Measurements from ENCODE around the gene UBTF.
"Not testable (repeated sequence)": the region's sequence is repeated elsewhere in the genome, so short reads cannot be mapped to it uniquely, and the experiment has no call there.

Gene UBTF

DNA sequence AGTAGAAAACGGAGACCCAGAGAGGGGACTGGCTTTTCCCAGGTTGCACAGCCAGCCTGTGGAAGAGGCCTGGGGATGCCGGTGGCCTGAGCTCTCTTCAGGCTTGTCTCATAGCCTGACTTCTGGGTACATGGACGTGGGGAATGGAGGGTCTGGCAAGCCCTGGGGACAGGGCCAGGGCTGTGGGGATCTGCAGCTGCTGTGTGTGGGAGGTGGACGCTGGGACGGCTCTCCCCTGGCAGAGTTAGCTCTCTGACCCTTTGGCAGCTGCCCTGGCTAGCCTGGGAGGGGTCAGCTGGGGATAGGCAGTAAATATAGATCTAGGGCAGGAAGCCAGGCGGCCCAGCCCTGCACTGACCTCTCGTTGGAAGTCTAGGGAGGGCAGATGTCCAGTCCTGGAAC lies 28.0 kb upstream of the UBTF start:
- DNase-seq, result no peak

DNA sequence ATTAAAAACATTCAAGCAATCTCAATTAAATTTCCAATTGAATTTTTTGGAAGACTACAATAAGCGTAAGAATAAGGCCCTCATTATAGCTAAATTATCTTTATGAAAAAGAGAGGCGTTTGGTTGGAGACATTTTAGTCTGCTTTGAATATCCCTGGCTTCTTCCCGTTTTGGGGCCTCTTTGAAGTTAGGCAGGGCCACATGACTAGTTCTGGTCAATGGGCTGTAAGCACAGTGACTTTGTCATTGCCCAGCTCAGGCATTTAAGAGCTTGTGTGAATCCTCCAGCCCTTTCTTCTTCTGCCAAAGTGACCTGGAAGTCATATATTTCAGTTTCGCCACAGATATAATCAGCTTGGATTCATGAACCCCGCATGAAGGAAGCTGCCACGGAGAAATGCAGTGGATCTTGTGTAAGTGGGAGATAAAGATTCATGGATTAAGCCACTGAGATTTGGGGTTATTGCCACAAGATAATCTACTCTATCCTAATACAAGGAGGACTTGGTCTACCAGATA lies 21.7 kb upstream of the UBTF start:
- no peak for DNase-seq

DNA sequence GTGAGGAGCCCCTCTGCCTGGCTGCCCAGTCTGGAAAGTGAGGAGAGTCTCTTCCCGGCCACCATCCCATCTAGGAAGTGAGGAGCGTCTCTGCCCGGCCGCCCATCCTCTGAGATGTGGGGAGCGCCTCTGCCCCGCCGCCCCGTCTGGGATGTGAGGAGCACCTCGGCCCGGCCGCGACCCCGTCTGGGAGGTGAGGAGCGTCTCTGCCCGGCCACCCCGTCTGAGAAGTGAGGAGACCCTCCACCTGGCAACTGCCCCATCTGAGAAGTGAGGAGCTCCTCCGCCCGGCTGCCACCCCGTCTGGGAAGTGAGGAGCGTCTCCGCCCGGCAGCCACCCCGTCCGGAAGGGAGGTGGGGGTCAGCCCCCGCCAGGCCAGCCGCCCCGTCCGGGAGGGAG lies 18.4 kb upstream of the UBTF start:
- not testable (repeated sequence) for DNase-seq

DNA sequence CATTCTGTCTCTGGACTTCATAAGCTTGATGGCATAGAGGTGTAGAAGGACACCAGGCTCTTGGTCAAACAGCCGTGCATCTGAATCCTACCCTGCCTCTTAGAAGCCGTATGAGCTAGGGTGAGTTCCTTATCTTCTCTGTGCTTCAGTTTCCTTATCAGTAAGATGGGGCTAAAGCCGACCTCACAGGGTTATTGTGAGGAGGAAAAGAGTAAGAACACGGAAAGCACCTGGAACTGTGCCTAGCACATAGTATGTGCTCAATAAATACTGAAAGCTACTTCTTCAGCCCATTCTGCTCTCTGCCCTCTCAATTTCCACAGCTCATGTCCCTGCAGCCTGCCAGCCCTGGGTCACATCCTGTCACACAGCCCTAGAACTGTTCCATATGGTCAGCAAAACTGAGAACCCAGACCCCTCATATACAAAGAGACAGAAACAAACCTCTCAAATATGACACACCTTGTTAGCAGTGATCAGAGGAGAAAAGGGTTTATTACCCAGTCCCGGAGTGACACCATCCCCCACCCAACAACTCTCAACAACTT lies 17.0 kb upstream of the UBTF start:
- DNase-seq, result no peak

DNA sequence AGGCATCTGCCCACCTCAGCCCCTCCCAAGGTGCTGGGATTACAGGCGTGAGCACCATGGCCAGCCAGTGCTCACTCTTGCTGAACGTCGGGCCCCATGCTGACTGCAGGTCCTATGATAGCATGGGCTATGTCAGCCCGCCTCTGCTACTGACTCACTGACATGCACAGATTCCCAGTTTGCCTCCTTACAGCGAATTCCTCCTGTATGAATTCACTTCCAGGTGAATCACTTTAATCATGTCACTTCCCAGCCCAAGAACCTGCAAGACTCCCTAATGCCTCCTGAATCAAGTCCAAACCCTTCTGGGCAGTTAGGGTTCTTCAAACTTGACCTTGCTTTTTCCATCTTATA lies 16.1 kb upstream of the UBTF start:
- no peak for DNase-seq

DNA sequence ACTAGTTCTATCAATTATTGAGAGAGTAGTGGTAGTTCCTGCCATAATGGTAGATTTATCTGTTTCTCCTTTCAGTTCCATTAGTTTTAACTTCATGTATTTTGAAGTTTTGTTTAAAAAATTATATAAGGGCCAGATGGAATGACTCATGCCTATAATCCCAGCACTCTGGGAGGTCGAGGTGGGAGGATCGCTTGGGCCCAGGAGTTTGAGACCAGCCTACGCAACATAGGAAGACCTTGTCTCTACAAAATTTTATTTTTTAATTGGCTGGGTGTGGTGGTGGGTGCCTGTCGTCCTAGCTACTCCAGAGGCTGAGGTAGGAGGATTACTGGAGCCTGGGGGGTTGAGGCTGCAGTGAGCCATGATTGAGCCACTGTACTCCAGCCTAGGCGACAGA lies 14.1 kb upstream of the UBTF start:
- DNase-seq, result no peak

DNA sequence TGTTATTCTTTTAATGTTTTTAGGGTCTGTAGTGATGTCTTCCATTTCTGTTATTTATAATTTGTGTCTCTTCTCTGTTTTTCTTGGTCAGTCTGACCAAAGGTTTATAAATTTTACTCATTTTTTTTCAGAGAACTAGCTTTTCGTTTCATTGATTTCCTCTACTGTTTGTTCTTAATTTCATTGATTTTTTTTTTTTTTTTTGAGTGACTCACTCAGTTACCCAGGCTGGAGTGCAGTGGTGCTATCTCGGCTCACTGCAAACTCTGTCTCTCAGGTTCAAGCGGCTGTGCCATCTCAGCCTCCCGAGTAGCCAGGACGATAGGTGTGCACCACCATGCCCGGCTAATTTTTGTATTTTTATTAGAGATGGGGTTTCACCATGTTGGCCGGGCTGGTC lies 12.6 kb upstream of the UBTF start:
- no peak for DNase-seq

DNA sequence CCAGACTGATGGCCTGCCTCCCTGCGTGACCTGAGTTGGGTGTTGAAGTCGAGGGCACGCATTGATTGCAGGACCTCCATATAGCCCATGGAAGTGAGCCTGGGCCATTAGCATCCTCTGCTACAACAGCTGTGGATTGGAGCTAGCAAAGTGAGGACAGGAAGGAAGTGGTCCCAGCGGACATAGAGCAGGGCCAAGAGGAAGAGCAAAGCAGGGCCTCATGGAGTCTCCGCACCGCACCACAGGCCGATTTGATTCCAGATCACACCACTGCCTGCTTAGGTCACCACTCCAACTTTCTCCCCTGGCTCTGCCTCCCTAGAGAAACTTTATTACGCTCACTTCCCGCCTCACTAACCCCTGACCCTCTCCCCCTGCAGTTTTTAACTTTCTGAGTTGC lies 10.7 kb upstream of the UBTF start:
- no peak for DNase-seq

DNA sequence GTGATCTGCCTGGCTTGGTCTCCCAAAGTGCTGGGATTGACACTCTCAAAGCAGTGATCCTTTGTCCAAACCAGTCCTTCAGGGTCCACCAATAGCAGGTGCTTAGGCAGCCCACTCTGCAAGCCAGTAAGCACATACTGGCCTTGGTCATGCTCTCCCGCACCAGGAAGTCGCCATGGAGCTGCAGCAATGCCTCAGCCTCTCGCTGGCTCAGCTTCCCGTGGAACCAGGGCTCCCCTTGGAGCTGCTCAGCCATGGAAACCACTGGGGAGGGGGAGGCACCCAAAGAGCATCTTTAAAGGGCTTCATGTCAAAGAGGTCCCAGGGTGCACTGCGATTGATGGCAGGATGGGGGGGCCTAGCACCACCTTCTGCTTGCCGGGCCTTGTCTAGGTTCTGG lies 9.6 kb upstream of the UBTF start:
- DNase-seq, result no peak

DNA sequence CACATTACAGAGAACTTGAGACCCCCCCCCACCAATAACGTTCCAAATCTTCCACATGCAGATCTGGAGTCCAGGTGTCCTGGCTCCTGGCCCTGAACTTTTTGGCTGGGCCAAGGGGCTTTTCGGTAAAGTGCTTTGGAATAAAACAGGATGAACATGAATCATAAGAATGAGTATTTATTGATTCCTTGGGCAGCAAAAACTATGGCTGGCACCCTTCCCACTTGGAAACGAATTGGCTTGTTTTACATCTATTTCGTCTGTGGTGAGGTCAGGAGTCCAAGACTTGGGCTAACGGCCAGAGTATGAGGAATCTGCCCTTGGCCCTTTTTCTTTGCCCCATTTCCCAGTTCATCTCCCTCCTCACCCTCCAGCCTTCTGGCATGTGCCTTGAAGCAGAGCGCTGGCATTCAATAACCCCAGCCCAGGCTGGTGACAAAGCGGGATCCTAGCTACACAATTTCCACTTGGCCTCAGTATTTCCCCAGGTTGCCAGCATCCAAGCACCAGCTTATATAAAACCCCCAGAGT lies 4.1 kb upstream of the UBTF start:
- DNase-seq, result no peak

DNA sequence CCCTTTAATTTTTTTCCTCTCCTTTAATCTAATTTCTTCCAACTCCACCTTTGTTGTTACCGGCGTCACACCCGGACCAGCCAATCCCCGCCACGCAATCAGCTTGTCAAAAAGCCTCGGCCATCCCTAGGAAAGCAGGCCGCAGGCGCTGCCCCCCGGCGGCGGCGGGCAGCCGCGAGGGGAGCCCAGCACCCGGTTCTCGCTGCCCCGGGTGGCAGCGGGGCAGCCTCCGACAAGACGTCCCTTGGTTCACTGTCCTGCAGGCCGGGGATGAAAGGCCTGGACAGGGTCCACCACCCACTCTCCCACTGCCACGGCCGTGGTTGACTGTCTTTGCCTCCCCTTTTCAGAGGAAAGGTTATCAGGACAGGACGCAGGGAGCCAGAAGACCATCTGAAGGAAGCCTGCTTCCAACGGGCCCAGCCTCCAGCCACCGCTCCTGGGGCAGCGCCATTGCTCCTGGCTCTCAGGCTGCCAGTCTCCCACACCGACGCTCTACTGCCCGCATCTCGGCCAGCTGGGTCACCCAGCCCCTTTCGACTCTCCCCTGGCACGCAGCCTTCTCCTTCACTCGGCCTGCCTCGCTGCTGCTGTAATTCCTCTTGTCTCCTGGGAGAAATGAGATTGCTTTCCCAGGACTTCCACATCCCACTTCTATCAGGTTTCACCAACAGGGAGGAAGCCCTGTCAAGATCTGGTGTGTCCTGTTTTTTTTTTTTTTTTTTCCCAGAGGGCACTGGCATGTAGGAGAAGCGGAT lies 2.8 kb upstream of the UBTF start:
- peak; percentile 69 for DNase-seq

DNA sequence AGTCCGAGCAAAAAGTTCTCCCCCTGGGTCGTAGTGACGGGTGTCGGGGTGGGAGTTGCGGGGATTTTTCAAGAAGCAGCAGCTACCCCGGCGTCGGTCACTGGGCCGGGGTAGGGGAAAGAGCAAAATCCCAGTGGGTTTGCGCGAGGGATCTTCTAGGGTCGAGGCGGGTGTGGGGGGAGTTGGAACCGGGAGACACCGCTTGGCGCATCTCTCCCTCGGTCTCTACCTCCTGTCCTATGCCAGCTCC lies 2.3 kb upstream of the UBTF start:
- DNase-seq, result no peak

DNA sequence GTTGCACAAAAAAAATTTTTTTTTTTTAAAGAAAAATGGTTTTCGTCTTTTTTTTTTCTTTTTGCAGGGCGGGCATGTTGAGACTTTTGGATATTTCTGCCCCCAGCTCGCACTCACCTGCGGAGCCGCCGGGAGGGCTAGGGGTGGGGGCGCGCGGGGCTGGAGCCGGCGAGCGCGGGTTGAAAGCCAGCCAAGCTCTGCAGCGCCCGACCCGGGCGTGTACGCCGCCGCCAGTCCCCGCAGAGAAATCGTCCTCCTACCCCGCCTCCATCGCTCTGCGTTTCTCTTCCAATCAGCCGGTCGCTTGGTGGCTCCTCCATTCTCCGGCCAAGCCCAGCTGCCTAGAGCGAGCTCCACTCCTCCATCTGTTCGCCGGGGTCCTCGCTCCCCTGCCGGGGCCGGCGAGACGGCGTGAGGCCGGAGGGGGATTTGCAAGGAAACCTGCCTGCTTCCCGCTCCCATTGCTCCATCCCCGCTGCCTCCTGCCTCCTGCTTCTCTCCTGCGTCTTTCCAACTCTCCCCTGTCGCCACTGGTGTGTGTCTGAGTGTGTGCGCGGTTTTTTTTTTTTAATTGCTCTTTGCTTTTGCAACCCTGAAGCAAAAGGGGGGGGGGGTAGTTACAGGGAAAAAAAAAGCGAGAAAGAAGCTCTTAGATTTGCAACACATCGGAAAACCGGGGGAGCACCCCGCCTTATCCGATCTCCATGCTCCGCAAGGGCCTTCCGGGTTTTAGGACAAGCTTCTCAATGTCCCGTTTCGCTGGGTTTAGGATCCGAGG lies 1.8 kb upstream of the UBTF start:
- DNase-seq, result no peak

DNA sequence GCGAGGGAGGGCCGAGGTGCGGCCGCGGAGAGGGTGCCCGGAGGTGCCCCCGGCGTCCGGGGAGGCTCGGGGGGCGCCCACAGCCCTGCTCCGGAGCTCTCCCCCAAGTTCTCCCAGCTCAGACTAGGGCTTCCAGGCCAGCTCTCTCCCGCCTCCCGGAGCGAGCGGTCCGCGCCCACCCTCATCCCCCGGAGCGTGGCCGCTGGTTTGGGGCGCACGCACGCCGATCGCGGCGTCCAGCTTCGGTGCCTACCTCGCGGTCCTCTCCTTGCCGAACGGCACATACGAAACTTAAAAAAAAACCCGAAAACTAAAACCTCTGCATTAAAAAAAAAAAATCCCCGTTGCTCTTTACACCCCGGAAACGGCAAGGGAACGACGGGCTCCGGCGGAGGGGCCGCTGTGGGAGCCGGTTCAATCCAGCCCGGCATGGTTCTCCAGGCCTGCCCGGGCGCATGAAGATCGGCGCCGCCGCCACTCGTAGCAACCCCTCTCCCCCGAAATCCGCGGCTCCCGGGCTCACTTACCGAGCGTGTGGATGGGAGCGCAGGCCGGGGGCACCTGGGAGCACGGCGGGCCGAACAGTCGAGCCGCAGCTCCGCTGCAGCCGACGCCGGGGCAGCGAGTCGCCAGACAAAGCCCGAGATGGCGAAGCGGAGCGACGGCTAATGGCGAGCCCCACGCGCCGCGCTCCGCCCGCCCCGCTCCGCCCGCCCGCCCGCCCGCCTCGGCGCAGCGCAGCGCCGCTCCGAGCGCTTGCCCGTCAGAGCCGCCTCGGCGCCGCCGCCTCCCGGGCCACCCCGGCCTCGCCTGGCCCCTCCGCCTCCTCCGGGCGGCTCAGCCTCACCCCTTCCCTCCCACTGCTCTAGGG lies 973 bp upstream of the UBTF start:
- DNase-seq, result no peak

DNA sequence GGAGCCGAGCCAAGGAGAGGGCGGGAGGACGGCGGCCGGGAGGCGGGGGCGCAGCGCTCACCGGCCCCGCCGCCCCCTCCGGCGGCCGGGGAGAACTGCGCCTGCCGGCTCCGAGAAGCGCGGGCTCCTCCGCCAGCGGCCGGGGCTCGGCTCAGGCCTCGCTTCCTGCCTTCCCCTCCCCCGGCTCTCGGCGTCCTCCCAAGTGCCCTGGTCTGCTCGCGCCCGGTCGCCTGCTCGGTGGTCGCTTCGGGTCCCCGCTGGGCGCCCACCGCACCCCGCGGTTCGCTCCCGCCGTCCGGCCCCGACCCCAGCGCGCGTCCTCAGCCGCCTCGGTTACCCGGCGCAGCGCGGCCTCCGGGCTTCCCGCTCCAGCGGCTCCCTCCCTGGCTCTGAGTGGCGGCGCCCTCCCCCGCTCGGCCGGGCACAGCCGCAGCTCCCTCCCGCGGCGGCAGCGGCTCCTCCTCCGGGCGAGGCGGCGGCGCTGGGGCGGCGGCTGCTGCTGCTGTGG lies 313 bp downstream of the UBTF start:
- DNase-seq, result peak; percentile 57

DNA sequence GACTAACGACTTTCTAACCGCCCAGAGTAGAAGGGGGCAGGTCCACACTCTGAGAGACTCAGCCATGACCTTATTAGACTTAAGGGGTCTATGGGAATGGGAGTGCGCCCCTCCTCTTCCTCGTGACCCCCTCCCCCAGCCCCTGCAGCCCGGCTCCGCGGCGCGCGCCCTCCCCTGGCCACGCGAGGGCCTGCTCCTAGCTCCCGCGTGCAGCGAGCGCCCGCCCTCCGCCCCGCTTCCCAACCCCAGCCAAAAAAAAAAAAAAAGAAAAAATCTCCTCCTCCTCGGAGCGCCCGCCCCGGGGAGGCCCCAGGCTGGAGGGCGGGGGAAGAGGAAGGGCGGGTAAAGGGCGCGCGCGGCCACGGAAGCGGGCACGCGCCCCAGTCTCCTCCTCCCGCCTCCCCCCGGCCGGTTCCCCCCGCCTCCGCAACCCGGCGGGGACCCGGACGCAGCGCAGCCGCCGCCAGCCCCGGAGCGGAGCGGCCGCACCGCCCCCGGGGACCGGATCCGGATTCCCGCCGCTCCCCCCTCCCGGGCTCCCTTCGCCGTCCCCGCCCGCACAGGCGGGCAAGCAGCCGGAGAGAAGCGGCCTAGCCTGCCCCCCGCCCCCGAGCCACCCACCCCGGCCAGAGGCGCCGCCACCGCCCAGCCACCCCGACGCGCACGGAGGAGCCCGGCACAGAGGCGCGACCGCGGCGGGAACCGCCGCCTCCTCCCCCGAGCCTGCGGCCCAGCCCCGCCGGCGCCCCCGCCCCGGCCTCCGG lies 949 bp downstream of the UBTF start:
- peak; percentile 76 for DNase-seq

DNA sequence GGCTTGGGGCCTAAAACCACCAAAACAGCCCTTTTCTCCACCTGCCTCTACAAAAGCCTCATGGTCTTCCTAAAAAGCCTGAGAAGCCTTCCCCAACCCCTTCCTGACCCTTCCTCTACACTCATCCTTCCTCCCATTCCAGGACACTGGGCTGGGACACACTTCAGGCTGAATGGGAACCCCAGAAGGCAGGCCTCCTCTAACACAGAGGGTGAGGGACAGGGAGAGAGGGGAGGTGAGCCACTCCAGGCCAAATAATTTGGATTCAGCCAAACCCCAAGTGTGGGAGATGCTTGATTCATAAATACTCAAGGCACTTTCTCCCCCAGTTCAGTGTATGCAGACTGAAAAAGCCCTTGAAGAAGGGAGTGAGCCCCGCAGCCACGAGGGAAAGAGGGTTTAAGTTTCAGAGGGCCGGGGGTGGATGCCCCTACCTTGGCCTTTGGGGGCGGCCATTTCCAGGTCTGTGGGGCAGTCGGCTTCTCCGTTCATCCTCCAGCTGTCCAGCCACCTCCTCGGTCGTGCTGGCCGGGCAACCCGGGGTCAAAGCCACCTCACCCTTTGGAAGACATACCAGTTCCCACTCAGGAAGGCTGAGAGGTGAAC lies 1.6 kb downstream of the UBTF start:
- DNase-seq, result no peak

DNA sequence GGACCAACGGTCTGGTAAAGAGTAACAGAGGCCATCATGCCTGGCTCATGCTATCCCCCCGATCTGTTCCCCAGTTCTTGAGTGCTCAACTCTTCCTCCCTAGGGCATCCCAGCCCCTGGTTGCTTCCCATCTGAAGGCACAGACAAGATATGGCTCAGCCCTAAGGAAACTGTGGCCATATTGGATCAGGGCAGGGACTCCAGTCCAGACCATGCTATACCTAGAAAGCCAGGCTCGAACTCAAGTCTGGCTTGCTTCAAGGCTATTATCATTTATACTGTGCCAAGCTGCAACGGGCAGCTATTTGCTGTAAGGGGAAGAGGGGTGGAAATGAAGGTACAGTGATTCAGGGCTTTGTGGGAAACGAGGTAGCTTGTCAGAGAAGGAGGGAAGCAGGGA lies 2.8 kb downstream of the UBTF start:
- DNase-seq, result no peak

DNA sequence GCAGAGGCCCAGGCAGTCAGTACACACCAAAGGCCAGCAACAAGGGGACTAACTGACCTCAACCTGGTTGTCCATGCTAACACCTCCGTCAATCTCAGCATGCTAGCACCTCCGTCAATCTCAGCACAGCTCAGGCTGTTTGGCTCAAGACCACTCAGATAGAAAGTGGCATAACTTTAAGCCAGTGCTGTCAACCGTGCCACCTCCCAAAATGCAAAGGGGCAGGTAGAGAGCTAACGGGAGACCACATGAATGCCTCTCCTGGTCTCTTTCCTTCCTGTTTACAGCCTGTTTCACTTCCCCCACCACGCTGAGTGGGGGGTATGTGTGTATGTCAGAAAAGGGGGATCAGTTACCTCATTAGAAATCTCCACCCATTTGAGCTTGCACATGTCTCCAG lies 3.3 kb downstream of the UBTF start:
- DNase-seq, result no peak

DNA sequence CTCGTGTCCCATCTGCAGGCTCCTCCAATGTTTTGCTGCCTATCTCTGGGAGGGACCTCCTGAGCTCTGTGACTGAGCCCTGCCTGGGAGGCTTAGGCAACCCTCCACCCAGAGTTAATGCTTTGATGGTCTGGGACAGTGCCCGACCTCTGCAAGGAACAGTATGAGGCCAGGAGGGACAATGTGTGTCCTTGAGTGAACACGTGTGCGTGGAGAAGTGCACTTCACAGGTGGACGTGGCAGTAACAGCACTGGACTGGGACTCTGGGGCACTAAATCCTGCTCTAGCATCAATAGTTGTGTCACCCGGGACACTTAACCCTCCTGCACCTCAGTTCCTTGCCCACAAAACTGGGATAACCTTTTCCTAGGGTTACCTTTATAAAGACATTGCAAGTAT lies 4.6 kb downstream of the UBTF start:
- DNase-seq, result no peak

DNA sequence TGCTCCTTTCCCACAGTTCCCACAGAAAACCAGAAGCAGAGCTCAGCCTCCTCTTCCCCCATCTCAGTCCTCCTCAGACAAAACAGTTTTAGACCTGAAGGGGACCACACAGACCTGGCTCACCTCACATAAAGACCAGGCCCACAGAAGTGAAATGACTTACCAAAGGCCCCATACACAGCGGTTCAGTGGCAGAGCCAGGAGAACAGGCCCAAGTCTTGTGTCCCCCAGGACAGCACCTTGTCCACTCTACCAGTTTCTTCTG lies 5.3 kb downstream of the UBTF start:
- DNase-seq, result no peak
